A549 (cell line): ENCODE data around the gene TMPRSS12. TPM values are rescaled to one million over a fixed set of nuclear protein-coding genes. Genes with fewer than 3 reads are reported as not detected.
"Not testable (repeated sequence)": the region's sequence is repeated elsewhere in the genome, so short reads cannot be mapped to it uniquely, and the experiment has no call there.

ENCODE experiments used
- ATAC-seq, 2 experiments: fragments of 200-7000 bp in 1 of 2; fragments of >200 bp in 1 of 2; cut with Nextera tagmentation in 1 of 2; cut with Tn5 transposase in 1 of 2; 3 replicates each; pipeline versions ENCODE4 v1.8.0 to v1.9.1; 2018 to 2020; ENCODE audit warnings: mild to moderate bottlenecking in 1 of 2, moderate library complexity in 1 of 2
- CTCF ChIA-PET: fragments of 300-600 bp; sonication (Branson Sonifier 250); formaldehyde crosslinking; extraction: SDS; loops from one replicate; lab custom pipeline; 2021; ENCODE audit warnings: antibody characterized with exemption, inconsistent platforms; lab: Yijun Ruan, JAX
- POLR2A ChIA-PET: fragments of 350-600 bp; formaldehyde crosslinking; extraction: SDS; loops from one replicate; lab custom pipeline; 2021; ENCODE audit warnings: antibody characterized with exemption, inconsistent platforms; lab: Yijun Ruan, JAX
- DNase-seq, 2 experiments: peaks; one replicate each; pipeline versions ENCODE4 v3.0.0 to v3.0.0-alpha.2; 2011 to 2016; ENCODE audit warnings: low read depth in 1 of 2, low spot score in 1 of 2
- FAIRE-seq: peaks from 2 replicates; lab custom pipeline; 2011; peaks lifted over from hg19 to GRCh38; lab: Jason Lieb, UNC
- H3K27ac ChIP-seq, 2 experiments: fragments of >200 bp; sonication (Bioruptor Twin); formaldehyde crosslinking; 3 replicates each; pipeline ENCODE4 v1.5.1; 2016 to 2017
- H3K4me1 ChIP-seq: fragments of >200 bp; sonication (Bioruptor Twin); formaldehyde crosslinking; 3 replicates; pipeline ENCODE4 v1.6.1; 2016
- H3K4me2 ChIP-seq: fragments of >200 bp; sonication (Bioruptor Twin); formaldehyde crosslinking; 3 replicates; pipeline ENCODE4 v1.6.1; 2016
- H3K4me3 ChIP-seq: fragments of >200 bp; sonication (Bioruptor Twin); formaldehyde crosslinking; 3 replicates; pipeline ENCODE4 v1.5.1; 2016
- H3K9me3 ChIP-seq: fragments of >200 bp; sonication (Bioruptor Twin); formaldehyde crosslinking; 3 replicates; pipeline ENCODE4 v1.6.1; 2016
- CBX2 ChIP-seq: fragments of 200-600 bp; sonication (generic); IDR thresholded peaks from 2 replicates; pipeline ENCODE4 v1.6.1; 2016; ENCODE audit warnings: low read depth, mild to moderate bottlenecking, borderline replicate concordance
- CHD4 ChIP-seq: fragments of 200-600 bp; sonication (generic); IDR thresholded peaks from 2 replicates; pipeline ENCODE4 v1.6.1; 2016; ENCODE audit warnings: antibody characterized with exemption, mild to moderate bottlenecking, borderline replicate concordance
- CTCF ChIP-seq: fragments of >200 bp; sonication (Bioruptor Twin); formaldehyde crosslinking; IDR thresholded peaks from 3 replicates; pipeline ENCODE4 v1.5.1; 2016
- EHMT2 ChIP-seq: fragments of 200-600 bp; sonication (generic); IDR thresholded peaks from 2 replicates; pipeline ENCODE4 v1.6.1; 2016; ENCODE audit warnings: antibody characterized with exemption, low read depth, mild to moderate bottlenecking, moderate library complexity
- EP300 ChIP-seq, 2 experiments: fragments of >200 bp; sonication (Bioruptor Twin); formaldehyde crosslinking; IDR thresholded peaks; 2 replicates in 1 of 2; 3 replicates in 1 of 2; pipeline ENCODE4 v1.6.1; 2016 to 2017
- ESRRA ChIP-seq: fragments of 150-350 bp; IDR thresholded peaks from 2 replicates; pipeline ENCODE4 v1.6.1; 2014; ENCODE audit warnings: mild to moderate bottlenecking, low read length, borderline replicate concordance
- FOSB ChIP-seq: fragments of 250-450 bp; sonication (Bioruptor Pico); IDR thresholded peaks from 2 replicates; pipeline ENCODE4 v1.5.0; 2020; ENCODE audit warnings: mild to moderate bottlenecking, moderate library complexity
- HDAC2 ChIP-seq: fragments of 200-600 bp; sonication (generic); IDR thresholded peaks from 2 replicates; pipeline ENCODE4 v1.6.1; 2016
- HOXA7 ChIP-seq: fragments of 250-450 bp; sonication (Bioruptor Pico); IDR thresholded peaks from 2 replicates; pipeline ENCODE4 v1.5.0; 2020; ENCODE audit warnings: mild to moderate bottlenecking, moderate library complexity
- HOXB13 ChIP-seq: fragments of 250-450 bp; sonication (Bioruptor Pico); IDR thresholded peaks from 2 replicates; pipeline ENCODE4 v1.5.0; 2020; ENCODE audit warnings: low read depth, mild to moderate bottlenecking, moderate library complexity
- MAFK ChIP-seq: fragments of 450-650 bp; IDR thresholded peaks from 2 replicates; pipeline ENCODE4 v1.6.1; 2014; ENCODE audit not compliant: partially characterized antibody
- NFE2L2 ChIP-seq: fragments of 150-350 bp; conservative IDR thresholded peaks from 2 replicates; pipeline ENCODE4 v1.6.1; 2014; ENCODE audit warnings: low read length
- PBX3 ChIP-seq: IDR thresholded peaks from 2 replicates; pipeline ENCODE4 v1.6.1; 2012
- RARB ChIP-seq: fragments of 250-450 bp; sonication (Bioruptor Pico); IDR thresholded peaks from 2 replicates; pipeline ENCODE4 v1.8.0; 2021; ENCODE audit warnings: mild to moderate bottlenecking, moderate library complexity
- REST ChIP-seq: fragments of 200-600 bp; sonication (generic); IDR thresholded peaks from 2 replicates; pipeline ENCODE4 v1.6.1; 2016; ENCODE audit warnings: antibody characterized with exemption, mild to moderate bottlenecking, moderate library complexity
- SREBF2 ChIP-seq: fragments of 450-650 bp; IDR thresholded peaks from 2 replicates; pipeline ENCODE4 v1.6.1; 2014; ENCODE audit warnings: mild to moderate bottlenecking, moderate library complexity
- USF2 ChIP-seq: fragments of 450-650 bp; IDR thresholded peaks from 2 replicates; pipeline ENCODE4 v1.6.1; 2014; ENCODE audit warnings: antibody characterized with exemption
- WGBS: methylation state at CpG from one replicate; pipeline ENCODE4 v1.1.6; 2017; ENCODE audit errors: missing lambda C conversion rate; 5-methylcytosine and 5-hydroxymethylcytosine counted together
- polyA plus RNA-seq, 4 experiments: library from polyadenylated mRNA; depleted of rRNA in 3 of 4; stranded (reverse); fragments of >200 nt; fragmentation: RNase III in 1 of 4; extraction: RNeasy Plus Mini Kit Qiagen cat#74134 plus additional on column Dnase treatment in 1 of 4; gene quantifications; 2 replicates in 3 of 4; 3 replicates in 1 of 4; pipeline ENCODE4 v1.2.3, GENCODE V29; 2011 to 2017

Gene TMPRSS12
- polyA plus RNA-seq, 2 of the 4 experiments (the other 2 are of a cell fraction) = not detected

GRCh38 chr12:50806176-50806575 is 36.5 kb upstream of the TMPRSS12 start:
- POLR2A ChIA-PET = no interaction called here
- no peak for TF ChIP-seq PBX3
- no peak for DNase-seq

GRCh38 chr12:50809131-50809530 is 33.6 kb upstream of the TMPRSS12 start:
- H3K4me3 ChIP-seq, FAIRE-seq, H3K27ac ChIP-seq, POLR2A ChIA-PET, H3K4me1 ChIP-seq, H3K4me2 ChIP-seq, ATAC-seq, H3K9me3 ChIP-seq, DNase-seq: not testable (repeated sequence)
- CTCF ChIA-PET = interaction anchor here (1.0 kb wide), 2 partner anchors 18 to 44 kb away, joined by 3 read pairs; no protein-coding TSS in a partner anchor
- 95% methylated on average over 4 of the region's 4 CpGs for WGBS

More at GRCh38 chr12:50806176-50806575, 36.5 kb upstream of the TMPRSS12 start:
- Histone ChIP-seq H3K9me3 (0 out of 3 replicates have a peak, but pooled peaks cover 5% of the 10 kb centered on the region), H3K4me1 (no peaks in the 10 kb centered on the region), H3K4me2 (no peak overlapping the region), H3K4me3 (no peak overlapping the region), H3K27ac (no peak overlapping the region)
- ATAC-seq (no peak; a peak in 1 of 6 replicates), FAIRE-seq (no peak)
- WGBS = 89% methylated on average over 4 of the region's 4 CpGs
- CTCF ChIA-PET = interaction anchor here (0.7 to 0.8 kb wide), 2 partner anchors 35 to 181 kb away, joined by 3 to 7 read pairs; no protein-coding TSS in a partner anchor

GRCh38 chr12:50814921-50815320 is 27.8 kb upstream of the TMPRSS12 start:
- H3K27ac ChIP-seq, FAIRE-seq, DNase-seq, H3K4me3 ChIP-seq, ATAC-seq, H3K4me2 ChIP-seq, H3K9me3 ChIP-seq, H3K4me1 ChIP-seq: not testable (repeated sequence)
- WGBS = 96% methylated on average over 7 of the region's 7 CpGs
- ChIA-PET CTCF (interaction anchor here (1.2 to 1.4 kb wide), 3 partner anchors 25 to 527 kb away, joined by 3 to 4 read pairs (median 3); no protein-coding TSS in a partner anchor), POLR2A (interaction anchor here (0.6 kb wide), 1 partner anchor 268 kb away, joined by 4 read pairs; the partner anchor contains the start of gene CSRNP2)

- CTCF ChIA-PET = interaction anchor here (1.6 kb wide), 1 partner anchor 56 kb away, joined by 7 read pairs; the partner anchor contains the start of gene ATF1
- ATAC-seq (no peak), FAIRE-seq (no peak)
- Histone ChIP-seq H3K27ac (no peak overlapping the region), H3K4me2 (no peak overlapping the region), H3K4me1 (peaks cover 4% of the 10 kb centered on the region; the same call in 2 of the 3 replicates)
- POLR2A ChIA-PET = no interaction called here
- TF ChIP-seq REST = no peak
- TF ChIP-seq ESRRA = no peak
- TF ChIP-seq MAFK = no peak
- no peak for TF ChIP-seq EHMT2
- no peak for TF ChIP-seq FOSB
- TF ChIP-seq CHD4 = no peak
- TF ChIP-seq HOXA7 (CRISPR knock-in tag) = no peak
- TF ChIP-seq HOXB13 = no peak
- no peak for TF ChIP-seq USF2
- TF ChIP-seq NFE2L2 = no peak
- no peak for TF ChIP-seq HDAC2
- TF ChIP-seq RARB (CRISPR knock-in tag) = no peak
- no peak for TF ChIP-seq SREBF2
- TF ChIP-seq CTCF = no peak
- no peak for TF ChIP-seq EP300 (IDR thresholded peaks at IDR 0.05)
- no peak for TF ChIP-seq CBX2
- TF ChIP-seq, all 56 proteins: peak for 0
- DNase-seq = no peak
- Histone ChIP-seq H3K9me3 (no peaks in the 10 kb centered on the region), H3K4me3 (no peak overlapping the region)
Measured at GRCh38 chr12:50820177-50820576, 22.5 kb upstream of the TMPRSS12 start.
